Aorta (tissue), 5 donors: ENCODE measurements around the gene SH3BGRL3. TPM values are rescaled to one million over a fixed set of nuclear protein-coding genes. Genes with fewer than 3 reads are reported as not detected.

Source experiments
- ATAC-seq: fragments of 200-7000 bp; cut with Tn5 transposase; one replicate; pipeline ENCODE4 v1.9.1; 2022; ENCODE audit warnings: moderate library complexity; ENCODE audit not compliant: low FRiP score
- DNase-seq, 2 donors: peaks; one replicate each; pipeline ENCODE4 v3.0.0-alpha.2; 2020
- H3K27ac ChIP-seq, 2 donors: one replicate each; pipeline ENCODE4 v1.5.1; 2013; ENCODE audit warnings: low read length in 2 of 2, mild to moderate bottlenecking in 2 of 2, moderate library complexity in 2 of 2, control low read depth in 1 of 2, inconsistent platforms in 1 of 2, low read depth in 1 of 2
- H3K27me3 ChIP-seq, 2 donors: one replicate each; pipeline ENCODE4 v1.6.1; 2013; ENCODE audit warnings: control low read depth in 1 of 2, low read length in 1 of 2, mild to moderate bottlenecking in 1 of 2, moderate library complexity in 1 of 2; ENCODE audit not compliant: insufficient read depth in 2 of 2, control insufficient read depth in 1 of 2
- H3K36me3 ChIP-seq, 2 donors: one replicate each; pipeline ENCODE4 v1.6.1; 2013; ENCODE audit warnings: control low read depth in 1 of 2, low read length in 1 of 2, mild to moderate bottlenecking in 1 of 2; ENCODE audit not compliant: insufficient read depth in 2 of 2, control insufficient read depth in 1 of 2
- H3K4me1 ChIP-seq, 2 donors: one replicate each; pipeline ENCODE4 v1.6.1; 2013; ENCODE audit warnings: low read length in 2 of 2, control low read depth in 1 of 2, mild to moderate bottlenecking in 1 of 2, moderate library complexity in 1 of 2; ENCODE audit not compliant: insufficient read depth in 2 of 2, control insufficient read depth in 1 of 2
- H3K4me3 ChIP-seq, 2 donors: one replicate each; pipeline ENCODE4 v1.5.1; 2013; ENCODE audit warnings: low read length in 2 of 2, control low read depth in 1 of 2, mild to moderate bottlenecking in 1 of 2
- H3K9me3 ChIP-seq: one replicate; pipeline ENCODE4 v1.6.1; 2013; ENCODE audit warnings: mild to moderate bottlenecking, low read length; ENCODE audit not compliant: control insufficient read depth
- WGBS, 2 donors: extraction: QIAGEN DNeasy Blood & Tissue Kit; methylation state at CpG; one replicate each; pipeline ENCODE4 v1.1.7; 2013; 5-methylcytosine and 5-hydroxymethylcytosine counted together
- intact Hi-C, 2 donors: fragments of 100-400 bp; cut with DNase I; formaldehyde crosslinking; loops; one replicate each; pipeline versions ENCODE4 v1.14.2 to v1.15.0; 2022
- polyA plus RNA-seq, 2 donors: library from polyadenylated mRNA; stranded (reverse); fragments of 200-250 nt; gene quantifications; one replicate each; pipeline ENCODE4 v1.2.3, GENCODE V29; 2013
- total RNA-seq, 2 donors: library from RNA; stranded (reverse); fragmentation: NEBNext Ultra II Directional; extraction: Animal tissue kit (Norgen Biotek cat#: 25700); gene quantifications; one replicate each; pipeline ENCODE4 v1.2.1, GENCODE V29; 2021
- donor health status: healthy with polysubstance abuse.
- donor health status: Bipolar disorder and iron deficiency.
- donor health status: DM: no; HTN: no; CAD: no.
- donor health status: DM: no; HTN: no; CAD: no.
- donor health status: DM: yes; HTN: yes; CAD: no.

The SH3BGRL3 gene
- total and polyA plus RNA-seq, 4 donors = 160 to 252 (median 226) TPM

GRCh38 chr1:26281971-26282370 lies 2.1 kb downstream of the SH3BGRL3 start:
- Histone ChIP-seq H3K36me3 (no peaks in the 10 kb centered on the region), H3K27me3 (no peaks in the 10 kb centered on the region), H3K27ac (no peak overlapping the region), H3K4me1 (no peaks in the 10 kb centered on the region), H3K9me3 (no peaks in the 10 kb centered on the region), H3K4me3 (no peak overlapping the region)
- WGBS, 2 donors = 41 to 51% methylated on average over 14 to 15 of the region's 15 CpGs
- intact Hi-C loops = no loop called here
- ATAC-seq (no peak), DNase-seq (peak in 1 of 2 donors; percentile 80)

- no peak overlapping the region for H3K27ac ChIP-seq
These were observed 2.6 kb downstream of the SH3BGRL3 start for GRCh38 chr1:26282401-26282918.

GRCh38 chr1:26283279-26283853 lies 3.5 kb downstream of the SH3BGRL3 start:
- ATAC-seq (no peak), DNase-seq (no peak)
- Histone ChIP-seq H3K27ac (no peak overlapping the region), H3K4me1 (no peaks in the 10 kb centered on the region), H3K4me3 (no peak overlapping the region), H3K27me3 (no peaks in the 10 kb centered on the region), H3K36me3 (no peaks in the 10 kb centered on the region), H3K9me3 (no peaks in the 10 kb centered on the region)
- intact Hi-C loops = no loop called here
- 76 to 80% methylated on average over 4 of the region's 4 CpGs for WGBS, 2 donors

More at GRCh38 chr1:26282401-26282918, 2.6 kb downstream of the SH3BGRL3 start:
- 83% methylated on average over 22 of the region's 22 CpGs for WGBS, 2 donors
- no peak for ATAC-seq
- H3K36me3 ChIP-seq = no peaks in the 10 kb centered on the region
- H3K4me3 ChIP-seq = no peak overlapping the region
- no peaks in the 10 kb centered on the region for H3K4me1 ChIP-seq
- H3K9me3 ChIP-seq = no peaks in the 10 kb centered on the region
- intact Hi-C loops = no loop called here
- H3K27me3 ChIP-seq = no peaks in the 10 kb centered on the region
- DNase-seq = no peak

DNA sequence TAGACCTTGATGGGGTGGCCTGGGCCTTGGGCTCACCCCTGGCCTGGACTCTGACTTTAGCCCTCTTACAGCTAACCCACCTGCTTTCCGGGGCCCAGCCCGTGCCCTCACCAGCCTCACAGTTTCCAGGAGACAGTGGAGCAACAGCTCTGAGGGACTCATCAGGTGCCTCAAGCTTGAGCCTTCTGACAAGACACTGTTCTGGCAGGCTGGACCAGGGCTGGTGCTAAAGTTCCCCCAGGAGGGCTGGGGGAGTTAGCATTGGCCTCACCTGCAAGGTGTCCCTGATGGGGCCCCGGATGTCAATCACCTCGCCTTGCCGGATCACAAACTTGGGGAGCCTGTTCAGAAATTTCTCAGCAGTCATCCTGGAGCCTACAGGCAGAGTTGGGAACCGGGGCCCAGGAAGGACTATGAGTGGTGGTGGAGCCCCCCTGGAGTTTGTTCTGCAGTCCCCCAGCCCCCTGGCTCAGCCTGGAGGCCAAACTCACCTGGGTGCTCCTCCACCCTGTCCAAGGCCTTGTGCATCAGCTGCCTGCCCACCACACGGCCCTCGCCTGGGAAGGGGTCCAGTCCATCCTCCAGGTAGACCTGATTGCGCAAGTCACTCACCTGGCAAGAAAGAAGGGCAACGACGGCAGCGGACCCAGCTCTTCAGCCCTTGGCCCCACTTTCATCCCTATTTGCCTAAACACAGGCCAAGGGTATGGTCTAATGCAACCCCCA lies 4.1 kb downstream of the SH3BGRL3 start:
- 92% methylated on average over 12 of the region's 12 CpGs for whole genome bisulfite sequencing, 2 donors
- H3K4me3 ChIP-seq = no peak overlapping the region
- H3K27ac ChIP-seq = peak overlapping the region in 1 of 2 donors; percentile 58
- H3K9me3 ChIP-seq = no peaks in the 10 kb centered on the region
- no peaks in the 10 kb centered on the region for H3K4me1 ChIP-seq
- H3K27me3 ChIP-seq = no peaks in the 10 kb centered on the region
- DNase-seq (peak in 1 of 2 donors; percentile 41), ATAC-seq (no peak)
- intact Hi-C loops = no loop called here
- H3K36me3 ChIP-seq = no peaks in the 10 kb centered on the region

GRCh38 chr1:26284597-26285347 lies 4.9 kb downstream of the SH3BGRL3 start:
- peak; percentile 30 for ATAC-seq
- Histone ChIP-seq H3K4me1 (no peaks in the 10 kb centered on the region), H3K9me3 (no peaks in the 10 kb centered on the region), H3K27me3 (no peaks in the 10 kb centered on the region), H3K4me3 (no peak overlapping the region), H3K36me3 (no peaks in the 10 kb centered on the region), H3K27ac (peak overlapping the region in 1 of 2 donors; percentile 58)
- intact Hi-C loops = no loop called here
- DNase-seq = peak; percentile 91 to 95
- WGBS, 2 donors = 27 to 30% methylated on average over 22 of the region's 22 CpGs

GRCh38 chr1:26285366-26286063 lies 5.6 kb downstream of the SH3BGRL3 start:
- H3K36me3 ChIP-seq = no peaks in the 10 kb centered on the region
- WGBS, 2 donors = 88% methylated on average over 19 of the region's 19 CpGs
- no peaks in the 10 kb centered on the region for H3K27me3 ChIP-seq
- no peaks in the 10 kb centered on the region for H3K4me1 ChIP-seq
- no peaks in the 10 kb centered on the region for H3K9me3 ChIP-seq
- ATAC-seq = no peak
- H3K4me3 ChIP-seq = no peak overlapping the region
- intact Hi-C loops = no loop called here
- peak in 1 of 2 donors; percentile 50 for DNase-seq
- no peak overlapping the region for H3K27ac ChIP-seq

- no peak overlapping the region for H3K27ac ChIP-seq
- DNase-seq (no peak), ATAC-seq (no peak)
- no peaks in the 10 kb centered on the region for H3K4me1 ChIP-seq
- intact Hi-C loops = no loop called here
- H3K27me3 ChIP-seq = no peaks in the 10 kb centered on the region
- H3K4me3 ChIP-seq = no peak overlapping the region
- 91 to 95% methylated on average over 2 of the region's 2 CpGs for WGBS, 2 donors
- H3K9me3 ChIP-seq = no peaks in the 10 kb centered on the region
- no peaks in the 10 kb centered on the region for H3K36me3 ChIP-seq
These were observed 6.2 kb downstream of the SH3BGRL3 start for GRCh38 chr1:26286064-26286416.

- DNase-seq = peak in 1 of 2 donors; percentile 64
- ATAC-seq = peak; percentile 4
- Histone ChIP-seq H3K36me3 (no peaks in the 10 kb centered on the region), H3K4me1 (no peaks in the 10 kb centered on the region), H3K27me3 (no peaks in the 10 kb centered on the region), H3K9me3 (no peaks in the 10 kb centered on the region), H3K4me3 (no peak overlapping the region), H3K27ac (no peak overlapping the region)
- 79 to 86% methylated on average over 8 of the region's 8 CpGs for WGBS, 2 donors
- intact Hi-C loops = no loop called here
These were observed 7.3 kb downstream of the SH3BGRL3 start for GRCh38 chr1:26287033-26287711.
